ENCODE results near the gene QRSL1.

Gene QRSL1

GRCh38 chr6:106714281-106714680, 84.9 kb downstream of the QRSL1 start:
- Histone ChIP-seq H3K79me2 (ENCODE audit: insufficient read depth, low read length) (no peaks in the 10 kb centered on the region), H3K4me3 (ENCODE audit: insufficient read depth, low read length, poor library complexity, severe bottlenecking) (no peak overlapping the region), H3K9me2 (replicated peaks; ENCODE audit: insufficient read depth, low read length) (no peaks in the 10 kb centered on the region), H3K9me3 (ENCODE audit: insufficient read depth, low read length) (no peaks in the 10 kb centered on the region), H3K27ac (ENCODE audit: low read depth, low read length) (no peak overlapping the region), H3K36me3 (ENCODE audit: low read length) (no peaks in the 10 kb centered on the region), H3K27me3 (ENCODE audit: low read length) (no peaks in the 10 kb centered on the region), H3F3A (ENCODE audit: insufficient read depth) (peaks cover 30% of the 10 kb centered on the region), H4K20me1 (ENCODE audit: low read depth, low read length) (no peaks in the 10 kb centered on the region), H3K4me2 (ENCODE audit: low read depth, low read length, poor library complexity, severe bottlenecking) (no peak overlapping the region), H3K9ac (ENCODE audit: low read length) (no peak overlapping the region), H2AFZ (ENCODE audit: low read depth, low read length, severe bottlenecking) (no peak overlapping the region)
- TF ChIP-seq CTCF (IDR thresholded peaks at IDR 0.05; ENCODE audit: insufficient read depth, low read length, poor library complexity, severe bottlenecking), result no peak
- no peak for TF ChIP-seq EZH2phosphoT487 (conservative IDR thresholded peaks at IDR 0.05; ENCODE audit: low read length)

- H3K9ac ChIP-seq (ENCODE audit: low read length), result peak overlapping the region; percentile 43
These were observed 86.5 kb downstream of the QRSL1 start for GRCh38 chr6:106715922-106716321.

GRCh38 chr6:106716966-106717365, 87.6 kb downstream of the QRSL1 start:
- H3K36me3 ChIP-seq (ENCODE audit: low read length), result no peaks in the 10 kb centered on the region
- TF ChIP-seq EZH2phosphoT487 (conservative IDR thresholded peaks at IDR 0.05; ENCODE audit: low read length) (no peak), CTCF (IDR thresholded peaks at IDR 0.05; ENCODE audit: insufficient read depth, low read length, poor library complexity, severe bottlenecking) (no peak)
- no peaks in the 10 kb centered on the region for H3K79me2 ChIP-seq (ENCODE audit: insufficient read depth, low read length)
- peak overlapping the region; percentile 44 for H3K27ac ChIP-seq (ENCODE audit: low read depth, low read length)
- H3F3A ChIP-seq (ENCODE audit: insufficient read depth), result peaks cover 26% of the 10 kb centered on the region
- no peak overlapping the region for H3K9ac ChIP-seq (ENCODE audit: low read length)
- no peaks in the 10 kb centered on the region for H3K9me2 ChIP-seq (replicated peaks; ENCODE audit: insufficient read depth, low read length)
- H3K27me3 ChIP-seq (ENCODE audit: low read length), result no peaks in the 10 kb centered on the region
- no peaks in the 10 kb centered on the region for H3K9me3 ChIP-seq (ENCODE audit: insufficient read depth, low read length)
- peak overlapping the region; percentile 1 for H3K4me2 ChIP-seq (ENCODE audit: low read depth, low read length, poor library complexity, severe bottlenecking)
- no peak overlapping the region for H2AFZ ChIP-seq (ENCODE audit: low read depth, low read length, severe bottlenecking)
- H3K4me3 ChIP-seq (ENCODE audit: insufficient read depth, low read length, poor library complexity, severe bottlenecking), result no peak overlapping the region
- H4K20me1 ChIP-seq (ENCODE audit: low read depth, low read length), result no peaks in the 10 kb centered on the region

More at GRCh38 chr6:106715922-106716321, 86.5 kb downstream of the QRSL1 start:
- no peaks in the 10 kb centered on the region for H3K9me3 ChIP-seq (ENCODE audit: insufficient read depth, low read length)
- H3K9me2 ChIP-seq (replicated peaks; ENCODE audit: insufficient read depth, low read length), result no peaks in the 10 kb centered on the region
- peak overlapping the region; percentile 28 for H3K4me3 ChIP-seq (ENCODE audit: insufficient read depth, low read length, poor library complexity, severe bottlenecking)
- H3K27me3 ChIP-seq (ENCODE audit: low read length), result no peaks in the 10 kb centered on the region
- H3K79me2 ChIP-seq (ENCODE audit: insufficient read depth, low read length), result no peaks in the 10 kb centered on the region
- peaks cover 30% of the 10 kb centered on the region for H3F3A ChIP-seq (ENCODE audit: insufficient read depth)
- H2AFZ ChIP-seq (ENCODE audit: low read depth, low read length, severe bottlenecking), result peak overlapping the region; percentile 6
- no peaks in the 10 kb centered on the region for H4K20me1 ChIP-seq (ENCODE audit: low read depth, low read length)
- H3K36me3 ChIP-seq (ENCODE audit: low read length), result no peaks in the 10 kb centered on the region
- H3K4me2 ChIP-seq (ENCODE audit: low read depth, low read length, poor library complexity, severe bottlenecking), result peak overlapping the region; percentile 59
- peak overlapping the region; percentile 73 for H3K27ac ChIP-seq (ENCODE audit: low read depth, low read length)
- TF ChIP-seq EZH2phosphoT487 (conservative IDR thresholded peaks at IDR 0.05; ENCODE audit: low read length), result no peak
- TF ChIP-seq CTCF (IDR thresholded peaks at IDR 0.05; ENCODE audit: insufficient read depth, low read length, poor library complexity, severe bottlenecking), result no peak

Measured in SU-DHL-6 (cell line).